ENCODE data around the gene TTYH1.

Gene TTYH1

GRCh38 chr19:54470991-54471782 lies 55.9 kb downstream of the TTYH1 start:
- DNase-seq (ENCODE audit: low read depth, low spot score) = no peak
- peak overlapping the region; percentile 39 for H3K27ac ChIP-seq

GRCh38 chr19:54473071-54473891 lies 58.0 kb downstream of the TTYH1 start, which contains the start of gene CDC42EP5:
TSS of gene CDC42EP5 (minus strand) at chr19:54473296. CDS start at chr19:54465547, 7,749 bp downstream.
- H3K27ac ChIP-seq = peak within 1 kb of the TSS; percentile 71
- DNase-seq (ENCODE audit: low read depth, low spot score) = no peak

GRCh38 chr19:54473892-54474372 lies 58.7 kb downstream of the TTYH1 start:
- no peak for DNase-seq (ENCODE audit: low read depth, low spot score)
- H3K27ac ChIP-seq = peak overlapping the region; percentile 71

- no peak for DNase-seq (ENCODE audit: low read depth, low spot score)
- H3K27ac ChIP-seq = no peak overlapping the region
Observed at GRCh38 chr19:54475706-54476105, 60.4 kb downstream of the TTYH1 start.

GRCh38 chr19:54477650-54478049 lies 62.4 kb downstream of the TTYH1 start:
- DNase-seq (ENCODE audit: low read depth, low spot score) = no peak

GRCh38 chr19:54478677-54479266 lies 63.5 kb downstream of the TTYH1 start:
- no peak for DNase-seq (ENCODE audit: low read depth, low spot score)
- H3K27ac ChIP-seq = no peak overlapping the region

More at GRCh38 chr19:54477650-54478049, 62.4 kb downstream of the TTYH1 start:
- H3K27ac ChIP-seq = no peak overlapping the region

GRCh38 chr19:54480051-54480450 lies 64.8 kb downstream of the TTYH1 start:
- no peak overlapping the region for H3K27ac ChIP-seq
- no peak for DNase-seq (ENCODE audit: low read depth, low spot score)

- H3K27ac ChIP-seq = no peak overlapping the region
- no peak for DNase-seq (ENCODE audit: low read depth, low spot score)
Observed at GRCh38 chr19:54481326-54481930, 66.2 kb downstream of the TTYH1 start.

GRCh38 chr19:54482889-54483288 lies 67.6 kb downstream of the TTYH1 start:
- no peak for DNase-seq (ENCODE audit: low read depth, low spot score)
- no peak overlapping the region for H3K27ac ChIP-seq

- no peak overlapping the region for H3K27ac ChIP-seq
- DNase-seq (ENCODE audit: low read depth, low spot score) = no peak
Observed at GRCh38 chr19:54484451-54484850, 69.2 kb downstream of the TTYH1 start.

GRCh38 chr19:54485851-54486250 lies 70.6 kb downstream of the TTYH1 start:
- DNase-seq (ENCODE audit: low read depth, low spot score) = no peak
- no peak overlapping the region for H3K27ac ChIP-seq

Data from epithelial cell of prostate (primary cell).